HepG2 (cell line): Measurements from ENCODE around the gene HNRNPUL1. TPM values are rescaled to one million over a fixed set of nuclear protein-coding genes. Genes with fewer than 3 reads are reported as not detected.

Experiments used
- ATAC-seq: fragments of 200-7000 bp; cut with Tn5 transposase; 3 replicates; pipeline ENCODE4 v1.9.1; 2020; ENCODE audit warnings: mild to moderate bottlenecking, moderate library complexity
- BruUV-seq: library from RNA; stranded (reverse); fragments of 400-500 nt; replicated peaks from 2 replicates; lab custom pipeline; 2021; lab: Mats Ljungman, UMichigan
- CTCF ChIA-PET: fragments of 300-600 bp; formaldehyde crosslinking; extraction: SDS; loops from one replicate; lab custom pipeline; 2021; ENCODE audit warnings: low total read pairs, inconsistent platforms, low intra/inter-chr PET ratio; lab: Yijun Ruan, JAX
- POLR2A ChIA-PET: fragments of 350-600 bp; sonication (Branson Sonifier 250); formaldehyde crosslinking; loops from one replicate; lab custom pipeline; 2020; ENCODE audit warnings: antibody characterized with exemption, inconsistent platforms; lab: Yijun Ruan, JAX
- DNase-seq: peaks from one replicate; pipeline ENCODE4 v3.0.0-alpha.2; 2015; ENCODE audit warnings: low spot score
- FAIRE-seq: peaks from 3 replicates; lab custom pipeline; 2011; peaks lifted over from hg19 to GRCh38; lab: Jason Lieb, UNC
- H2AFZ ChIP-seq: one replicate; pipeline ENCODE4 v1.6.1; 2011; ENCODE audit warnings: low read length, inconsistent platforms
- H3K27ac ChIP-seq: fragments of 300-600 bp; 3 replicates; pipeline ENCODE4 v1.8.0; 2011; ENCODE audit warnings: mixed run types, mild to moderate bottlenecking, mixed read lengths, low read length, inconsistent platforms; ENCODE audit not compliant: insufficient read depth; ENCODE audit errors: extremely low read length
- H3K27me3 ChIP-seq, 2 experiments: fragments of 200-600 bp in 1 of 2; 2 replicates in 1 of 2; 3 replicates in 1 of 2; pipeline versions ENCODE4 v1.6.0 to v1.8.0; 2011; ENCODE audit warnings: low read length in 2 of 2, mild to moderate bottlenecking in 2 of 2, moderate library complexity in 2 of 2, inconsistent platforms in 1 of 2; ENCODE audit not compliant: insufficient read depth in 2 of 2, control insufficient read depth in 1 of 2
- H3K36me3 ChIP-seq, 2 experiments: fragments of 200-600 bp in 1 of 2; replicated peaks in 1 of 2; 2 replicates in 1 of 2; 3 replicates in 1 of 2; pipeline versions ENCODE4 v1.5.1 to v1.8.0; 2011; ENCODE audit warnings: low read length in 2 of 2, inconsistent platforms in 1 of 2; ENCODE audit not compliant: insufficient read depth in 2 of 2, control insufficient read depth in 1 of 2
- H3K4me1 ChIP-seq: 2 replicates; pipeline ENCODE4 v1.5.1; 2012; ENCODE audit warnings: low read length, inconsistent platforms; ENCODE audit not compliant: insufficient read depth
- H3K4me2 ChIP-seq: 2 replicates; pipeline ENCODE4 v1.6.0; 2011; ENCODE audit warnings: low read depth, low read length, inconsistent platforms
- H3K4me3 ChIP-seq, 3 experiments: fragments of 200-600 bp in 1 of 3; sonication (generic), shearing (Covaris generic) in 1 of 3; replicated peaks in 1 of 3; 2 replicates each; pipeline ENCODE4 v1.5.1; 2011 to 2016; ENCODE audit warnings: low read length in 3 of 3, inconsistent platforms in 2 of 3, low read depth in 2 of 3, mild to moderate bottlenecking in 2 of 3, control low read depth in 1 of 3, mixed read lengths in 1 of 3; ENCODE audit not compliant: insufficient read depth in 1 of 3
- H3K79me2 ChIP-seq: one replicate; pipeline ENCODE4 v1.6.1; 2011; ENCODE audit warnings: low read length, inconsistent platforms; ENCODE audit not compliant: insufficient read depth
- H3K9ac ChIP-seq: 2 replicates; pipeline ENCODE4 v1.6.0; 2011; ENCODE audit warnings: mild to moderate bottlenecking, low read depth, low read length, inconsistent platforms; ENCODE audit not compliant: insufficient read depth
- H3K9me3 ChIP-seq: 2 replicates; pipeline ENCODE4 v1.5.1; 2012; ENCODE audit warnings: mild to moderate bottlenecking, low read length
- H4K20me1 ChIP-seq: 2 replicates; pipeline ENCODE4 v1.6.0; 2011; ENCODE audit warnings: inconsistent platforms, mild to moderate bottlenecking, low read length, moderate library complexity; ENCODE audit not compliant: insufficient read depth
- AGO1 ChIP-seq: fragments of 200-400 bp; formaldehyde crosslinking; IDR thresholded peaks from 2 replicates; pipeline ENCODE4 v1.6.1; 2017; ENCODE audit warnings: mild to moderate bottlenecking, low read depth, low read length, moderate library complexity; ENCODE audit not compliant: poor library complexity, severe bottlenecking
- CENPX ChIP-seq: sonication (generic); formaldehyde crosslinking; IDR thresholded peaks from 2 replicates; pipeline ENCODE4 v1.9.0; 2021; ENCODE audit warnings: mild to moderate bottlenecking, missing genetic modification reagents, moderate library complexity
- FOXP1 ChIP-seq, 2 experiments: fragments of 450-650 bp in 1 of 2; IDR thresholded peaks; 2 replicates each; pipeline ENCODE4 v1.6.1; 2017 to 2018; ENCODE audit warnings: antibody characterized with exemption in 1 of 2
- HOXD1 ChIP-seq: sonication (generic); formaldehyde crosslinking; IDR thresholded peaks from 2 replicates; pipeline ENCODE4 v1.5.0; 2020; ENCODE audit warnings: missing genetic modification reagents
- MED1 ChIP-seq: sonication (generic); formaldehyde crosslinking; IDR thresholded peaks from 2 replicates; pipeline ENCODE4 v1.4.0; 2020; ENCODE audit warnings: missing genetic modification reagents
- NR2F2 ChIP-seq: IDR thresholded peaks from 2 replicates; pipeline ENCODE4 v1.6.1; 2012; ENCODE audit warnings: low read depth, inconsistent platforms, borderline replicate concordance
- NRL ChIP-seq: sonication (generic); formaldehyde crosslinking; IDR thresholded peaks from 2 replicates; pipeline ENCODE4 v1.5.0; 2020; ENCODE audit warnings: missing genetic modification reagents, mild to moderate bottlenecking, moderate library complexity, borderline replicate concordance
- SRSF9 ChIP-seq: fragments of 200-400 bp; formaldehyde crosslinking; IDR thresholded peaks from 2 replicates; pipeline ENCODE4 v1.6.1; 2018; ENCODE audit warnings: borderline replicate concordance, mild to moderate bottlenecking, low read depth, low read length; ENCODE audit not compliant: insufficient read depth, poor library complexity, severe bottlenecking
- TRAFD1 ChIP-seq: sonication (generic); formaldehyde crosslinking; IDR thresholded peaks from 2 replicates; pipeline ENCODE4 v1.5.1; 2020; ENCODE audit warnings: missing genetic modification reagents, mild to moderate bottlenecking, borderline replicate concordance
- ZBTB37 ChIP-seq: sonication (generic); formaldehyde crosslinking; IDR thresholded peaks from 2 replicates; pipeline ENCODE4 v1.4.0; 2020; ENCODE audit warnings: mild to moderate bottlenecking, missing genetic modification reagents
- ZKSCAN8 ChIP-seq: IDR thresholded peaks from 2 replicates; pipeline ENCODE4 v1.6.1; 2016; ENCODE audit warnings: borderline replicate concordance, missing genetic modification reagents, missing compliant biosample characterization
- ZNF468 ChIP-seq: sonication (generic); formaldehyde crosslinking; IDR thresholded peaks from 2 replicates; pipeline ENCODE4 v1.8.0; 2022; ENCODE audit warnings: mild to moderate bottlenecking, moderate library complexity, missing genetic modification reagents
- ZNF563 ChIP-seq: sonication (generic); formaldehyde crosslinking; IDR thresholded peaks from 2 replicates; pipeline ENCODE4 v1.8.0; 2022; ENCODE audit warnings: mild to moderate bottlenecking, moderate library complexity, missing genetic modification reagents
- ZNF670 ChIP-seq: sonication (generic); formaldehyde crosslinking; IDR thresholded peaks from 2 replicates; pipeline ENCODE4 v1.8.0; 2022; ENCODE audit warnings: mild to moderate bottlenecking, missing genetic modification reagents, borderline replicate concordance
- ZUFSP ChIP-seq: sonication (generic); formaldehyde crosslinking; IDR thresholded peaks from 2 replicates; pipeline ENCODE4 v1.9.0; 2021; ENCODE audit warnings: missing genetic modification reagents, mild to moderate bottlenecking, borderline replicate concordance
- WGBS: methylation state at CpG from one replicate; pipeline ENCODE4 v1.1.6; 2017; ENCODE audit warnings: low lambda C conversion rate; 5-methylcytosine and 5-hydroxymethylcytosine counted together
- in situ Hi-C: cut with HindIII; loops from 2 replicates; pipeline ENCODE4 v1.10.0; 2017; ENCODE audit warnings: low pct_unique_long_range_greater_than_20kb; ENCODE audit not compliant: extremely low pct_ligation_motif_present
- intact Hi-C: fragments of 100-400 bp; cut with micrococcal nuclease; formaldehyde crosslinking; loops from one replicate; pipeline ENCODE4 v1.10.0; 2022; ENCODE audit not compliant: unreplicated experiment
- polyA plus RNA-seq, 8 experiments: library from polyadenylated mRNA; depleted of rRNA in 3 of 8; stranded (reverse) in 7 of 8; unstranded in 1 of 8; fragments of >200 nt; fragmentation: Illumina TruSeq in 4 of 8; extraction: Trizol in 4 of 8; gene quantifications; 2 replicates each; pipeline versions ENCODE4 v1.2.1 to v1.2.3, GENCODE V29; 2011 to 2016; ENCODE audit warnings: low read depth in 4 of 8, missing spikeins in 1 of 8, mixed read lengths in 1 of 8; ENCODE audit not compliant: insufficient read depth in 1 of 8
- total RNA-seq, 5 experiments: library from RNA; depleted of rRNA; stranded (reverse); fragments of >200 nt; fragmentation: Illumina TruSeq; extraction: Trizol; gene quantifications; 2 replicates each; pipeline ENCODE4 v1.2.3, GENCODE V29; 2016; ENCODE audit warnings: low read depth in 1 of 5

Gene HNRNPUL1
- total and polyA plus RNA-seq, 2 of the 13 experiments (the other 11 are each of a cell fraction or from before 2014, with no cell fraction given), result 30.9 to 81.7 TPM

GRCh38 chr19:41239961-41240574 is 24.1 kb upstream of the HNRNPUL1 start:
- BruUV-seq, result no TSS peak
- 87% methylated on average over 2 of the region's 2 CpGs for WGBS
- H3K9ac ChIP-seq, result no peak overlapping the region
- TF ChIP-seq ZNF670, result no peak
- no peak for TF ChIP-seq FOXP1 (IDR thresholded peaks at IDR 0.05)
- TF ChIP-seq FOXP1 (CRISPR knock-in tag; IDR thresholded peaks at IDR 0.05), result no peak
- TF ChIP-seq ZNF468 (CRISPR knock-in tag), result no peak
- TF ChIP-seq MED1 (CRISPR knock-in tag), result no peak
- no peak for TF ChIP-seq AGO1
- no peak for TF ChIP-seq ZNF563 (CRISPR knock-in tag)
- TF ChIP-seq NRL (CRISPR knock-in tag), result no peak
- no peak for TF ChIP-seq ZKSCAN8 (CRISPR knock-in tag)
- no peak for TF ChIP-seq CENPX
- TF ChIP-seq NR2F2, result no peak
- TF ChIP-seq TRAFD1 (CRISPR knock-in tag), result no peak
- no peak for TF ChIP-seq HOXD1
- TF ChIP-seq ZUFSP (CRISPR knock-in tag), result no peak
- TF ChIP-seq ZBTB37 (CRISPR knock-in tag), result no peak
- TF ChIP-seq SRSF9, result no peak
- TF ChIP-seq, all 625 proteins: peak for 0
- no peak overlapping the region for H3K27ac ChIP-seq
- H3K9me3 ChIP-seq, result no peaks in the 10 kb centered on the region
- no peak for DNase-seq
- H3K79me2 ChIP-seq, result no peaks in the 10 kb centered on the region
- CTCF ChIA-PET, result no interaction called here
- ATAC-seq, result no peak
- no peaks in the 10 kb centered on the region for H4K20me1 ChIP-seq
- in situ Hi-C loops, result no loop called here
- no peak overlapping the region for H3K4me3 ChIP-seq
- no peaks in the 10 kb centered on the region for H3K36me3 ChIP-seq
- no peak overlapping the region for H2AFZ ChIP-seq
- no peaks in the 10 kb centered on the region for H3K27me3 ChIP-seq
- H3K4me2 ChIP-seq, result no peak overlapping the region
- POLR2A ChIA-PET, result no interaction called here
- intact Hi-C loops, result no loop called here
- H3K4me1 ChIP-seq, result no peaks in the 10 kb centered on the region
- FAIRE-seq, result no peak
